ENCODE results near the gene SFI1. TPM values are rescaled to one million over a fixed set of nuclear protein-coding genes. Genes with fewer than 3 reads are reported as not detected.

The SFI1 gene
- total and polyA plus RNA-seq, 4 donors, result 3.1 to 16.2 (median 7.4) TPM

- H3K4me1 ChIP-seq (ENCODE audit: control insufficient read depth in 4 of 4, insufficient read depth in 4 of 4, low read length in 3 of 4), result no peaks in the 10 kb centered on the region
- TF ChIP-seq JUND (IDR thresholded peaks at IDR 0.05), result no peak
- TF ChIP-seq FOXA1 (IDR thresholded peaks at IDR 0.05), result no peak
- TF ChIP-seq HNF4G (IDR thresholded peaks at IDR 0.05), result no peak
- H3K27me3 ChIP-seq (ENCODE audit: control insufficient read depth in 4 of 4, insufficient read depth in 4 of 4, low read length in 3 of 4), result no peaks in the 10 kb centered on the region
- no peaks in the 10 kb centered on the region for H3K36me3 ChIP-seq (ENCODE audit: control insufficient read depth in 4 of 4, insufficient read depth in 3 of 4, low read depth in 1 of 4, low read length in 3 of 4)
- H3K9ac ChIP-seq (ENCODE audit: low read depth in 1 of 2, low read length in 2 of 2), result no peak overlapping the region
- 94% methylated on average over 1 of the region's 1 CpG for WGBS
- H3K9me3 ChIP-seq (ENCODE audit: control insufficient read depth in 4 of 4, low read length in 3 of 4), result no peaks in the 10 kb centered on the region
- no peak overlapping the region for H3K4me3 ChIP-seq (ENCODE audit: low read depth in 1 of 3, low read length in 3 of 3)
- no peak for DNase-seq (ENCODE audit: low spot score)
- no peak overlapping the region for H3K27ac ChIP-seq (ENCODE audit: low read depth in 1 of 2, low read length in 2 of 2)
Observed at GRCh38 chr22:31567196-31567595, 70.9 kb downstream of the SFI1 start.

GRCh38 chr22:31567702-31568101, 71.4 kb downstream of the SFI1 start:
- H3K4me1 ChIP-seq (ENCODE audit: control insufficient read depth in 4 of 4, insufficient read depth in 4 of 4, low read length in 3 of 4), result no peaks in the 10 kb centered on the region
- TF ChIP-seq SP1 (IDR thresholded peaks at IDR 0.05), result no peak
- no peak for TF ChIP-seq FOXA2 (IDR thresholded peaks at IDR 0.05)
- TF ChIP-seq ZBTB33 (IDR thresholded peaks at IDR 0.05), result no peak
- TF ChIP-seq FOXA1 (IDR thresholded peaks at IDR 0.05), result no peak
- TF ChIP-seq GABPA (IDR thresholded peaks at IDR 0.05 in 1 of 2, conservative IDR thresholded peaks at IDR 0.05 in 1 of 2), result no peak
- TF ChIP-seq TAF1 (conservative IDR thresholded peaks at IDR 0.05), result no peak
- TF ChIP-seq ATF3 (IDR thresholded peaks at IDR 0.05), result no peak
- no peak for TF ChIP-seq JUND (IDR thresholded peaks at IDR 0.05)
- no peak for TF ChIP-seq HNF4A (conservative IDR thresholded peaks at IDR 0.05)
- TF ChIP-seq RXRA (IDR thresholded peaks at IDR 0.05), result no peak
- TF ChIP-seq HNF4G (IDR thresholded peaks at IDR 0.05), result no peak
- no peaks in the 10 kb centered on the region for H3K36me3 ChIP-seq (ENCODE audit: control insufficient read depth in 4 of 4, insufficient read depth in 3 of 4, low read depth in 1 of 4, low read length in 3 of 4)
- H3K9ac ChIP-seq (ENCODE audit: low read depth in 1 of 2, low read length in 2 of 2), result no peak overlapping the region
- 90% methylated on average over 2 of the region's 2 CpGs for WGBS
- no peak for DNase-seq (ENCODE audit: low spot score)
- H3K27me3 ChIP-seq (ENCODE audit: control insufficient read depth in 4 of 4, insufficient read depth in 4 of 4, low read length in 3 of 4), result no peaks in the 10 kb centered on the region
- no peak overlapping the region for H3K27ac ChIP-seq (ENCODE audit: low read depth in 1 of 2, low read length in 2 of 2)
- H3K9me3 ChIP-seq (ENCODE audit: control insufficient read depth in 4 of 4, low read length in 3 of 4), result no peaks in the 10 kb centered on the region
- H3K4me3 ChIP-seq (ENCODE audit: low read depth in 1 of 3, low read length in 3 of 3), result no peak overlapping the region

GRCh38 chr22:31569126-31569525, 72.8 kb downstream of the SFI1 start:
- H3K4me1 ChIP-seq (ENCODE audit: control insufficient read depth in 4 of 4, insufficient read depth in 4 of 4, low read length in 3 of 4), result no peaks in the 10 kb centered on the region
- no peaks in the 10 kb centered on the region for H3K9me3 ChIP-seq (ENCODE audit: control insufficient read depth in 4 of 4, low read length in 3 of 4)
- 92% methylated on average over 1 of the region's 1 CpG for WGBS
- H3K4me3 ChIP-seq (ENCODE audit: low read depth in 1 of 3, low read length in 3 of 3), result no peak overlapping the region
- no peaks in the 10 kb centered on the region for H3K27me3 ChIP-seq (ENCODE audit: control insufficient read depth in 4 of 4, insufficient read depth in 4 of 4, low read length in 3 of 4)
- no peak overlapping the region for H3K27ac ChIP-seq (ENCODE audit: low read depth in 1 of 2, low read length in 2 of 2)
- TF ChIP-seq FOXA1 (IDR thresholded peaks at IDR 0.05) (no peak), FOXA2 (IDR thresholded peaks at IDR 0.05) (no peak), RAD21 (IDR thresholded peaks at IDR 0.05) (no peak), JUND (IDR thresholded peaks at IDR 0.05) (no peak), RXRA (IDR thresholded peaks at IDR 0.05) (no peak), SP1 (IDR thresholded peaks at IDR 0.05) (no peak), CTCF (IDR thresholded peaks at IDR 0.05; ENCODE audit: low read depth, low read length, missing input control) (no peak), HNF4G (IDR thresholded peaks at IDR 0.05) (no peak), ZBTB33 (IDR thresholded peaks at IDR 0.05) (no peak), REST (IDR thresholded peaks at IDR 0.05) (no peak), ATF3 (IDR thresholded peaks at IDR 0.05) (no peak), GABPA (IDR thresholded peaks at IDR 0.05 in 1 of 2, conservative IDR thresholded peaks at IDR 0.05 in 1 of 2) (no peak), TAF1 (conservative IDR thresholded peaks at IDR 0.05) (no peak), MAX (IDR thresholded peaks at IDR 0.05) (no peak), EGR1 (IDR thresholded peaks at IDR 0.05; ENCODE audit: low read depth in 2 of 2) (no peak), NR2F2 (IDR thresholded peaks at IDR 0.05) (no peak)
- H3K36me3 ChIP-seq (ENCODE audit: control insufficient read depth in 4 of 4, insufficient read depth in 3 of 4, low read depth in 1 of 4, low read length in 3 of 4), result peaks cover 0 to 3% (median 2%) of the 10 kb centered on the region in 4 donors
- H3K9ac ChIP-seq (ENCODE audit: low read depth in 1 of 2, low read length in 2 of 2), result no peak overlapping the region
- no peak for DNase-seq (ENCODE audit: low spot score)

Measured in liver (tissue), 9 donors.